GM11168 (cell line): ENCODE results near the gene FAM3B.

Experiments used
- in situ Hi-C: fragments of 300-500 bp; cut with MboI; formaldehyde crosslinking; loops from one replicate; pipeline ENCODE4 v1.12.0; 2022; ENCODE audit warnings: low sequenced_read_pairs; ENCODE audit not compliant: unreplicated experiment

FAM3B gene

GRCh38 chr21:41366522-41367151 lies 50.0 kb downstream of the FAM3B start:
- in situ Hi-C loops, result no loop called here

- in situ Hi-C loops, result no loop called here
Measured at GRCh38 chr21:41367301-41367944, 50.8 kb downstream of the FAM3B start.

GRCh38 chr21:41367945-41368734 lies 51.5 kb downstream of the FAM3B start:
- in situ Hi-C loops, result no loop called here

DNA sequence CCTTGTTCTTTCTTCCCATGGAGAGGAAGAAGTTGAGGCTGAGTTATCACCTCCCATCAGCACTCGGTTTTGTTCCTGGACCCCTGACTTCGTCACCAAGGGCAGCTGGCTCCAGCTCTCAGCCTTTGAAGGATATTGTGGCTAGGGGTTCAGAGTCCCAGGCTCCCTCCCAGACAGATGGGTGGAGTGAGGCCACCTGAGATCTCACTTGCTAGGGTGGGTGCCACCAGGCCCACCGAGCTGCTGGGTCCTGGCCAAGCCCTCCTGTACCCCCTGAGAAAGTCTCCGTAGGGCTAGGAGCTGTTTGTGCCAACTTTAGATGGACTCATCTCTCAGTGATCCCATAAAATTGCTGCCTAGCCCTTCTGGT lies 52.1 kb downstream of the FAM3B start:
- in situ Hi-C loops, result no loop called here

- in situ Hi-C loops, result no loop called here
Measured at GRCh38 chr21:41369105-41369919, 52.7 kb downstream of the FAM3B start.

GRCh38 chr21:41369920-41370839 lies 53.6 kb downstream of the FAM3B start:
- in situ Hi-C loops, result no loop called here

DNA sequence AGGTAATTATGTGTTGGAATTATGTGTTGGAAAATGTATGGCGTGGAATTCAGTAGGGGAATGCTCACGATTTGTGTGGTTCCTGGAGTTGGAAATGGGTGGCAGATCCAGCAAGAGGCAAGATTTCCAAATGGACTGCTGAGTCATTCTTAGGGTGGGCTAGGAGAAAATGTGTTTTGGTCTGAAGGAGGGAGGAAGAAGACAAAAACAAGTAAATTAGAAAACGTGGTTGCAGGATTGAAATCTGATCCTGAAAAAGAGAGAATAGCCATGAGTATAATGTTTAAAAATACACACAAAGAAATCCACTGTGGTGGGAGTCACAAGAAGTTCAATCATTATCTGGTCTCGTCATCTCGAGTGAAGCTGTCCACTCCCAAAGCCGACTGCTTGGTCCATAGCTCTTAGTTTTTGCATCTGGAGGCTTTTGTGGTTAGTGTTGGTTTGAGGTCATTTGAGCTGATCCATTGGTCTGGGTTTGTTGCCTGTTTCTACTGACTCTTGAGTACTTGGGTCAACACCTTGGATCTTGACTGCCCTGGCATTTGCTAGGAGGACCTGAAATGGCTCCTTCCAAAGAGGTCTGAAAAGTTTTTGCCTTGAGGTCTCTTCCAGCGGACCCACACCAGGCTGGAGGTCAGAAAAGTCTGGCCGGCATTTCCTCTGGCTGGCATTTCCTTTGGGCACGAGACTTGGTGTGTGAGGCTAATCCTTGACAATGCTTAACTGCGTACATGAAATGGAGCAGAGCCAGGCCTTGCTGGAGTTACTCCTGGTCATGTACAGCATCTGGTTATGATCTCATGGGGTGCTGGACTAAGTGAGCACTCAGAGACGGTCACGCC lies 54.5 kb downstream of the FAM3B start:
- in situ Hi-C loops, result no loop called here

DNA sequence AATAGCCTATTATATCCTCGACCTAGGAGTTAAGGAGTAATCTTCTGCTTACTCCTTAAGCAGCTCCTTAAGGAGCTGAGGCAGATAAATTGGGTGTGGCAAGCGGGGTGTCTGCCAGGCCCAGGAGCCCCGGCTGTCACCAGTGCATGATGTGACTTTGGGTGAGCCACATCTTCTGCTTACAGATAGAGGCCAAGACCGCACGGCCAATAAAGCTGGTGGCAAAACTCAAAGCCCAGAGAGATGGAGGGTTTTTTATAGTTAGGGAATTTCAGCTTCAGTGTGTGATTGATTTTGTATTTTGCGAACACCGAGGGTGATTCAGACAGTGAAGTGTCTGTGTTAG lies 55.1 kb downstream of the FAM3B start:
- in situ Hi-C loops, result no loop called here

DNA sequence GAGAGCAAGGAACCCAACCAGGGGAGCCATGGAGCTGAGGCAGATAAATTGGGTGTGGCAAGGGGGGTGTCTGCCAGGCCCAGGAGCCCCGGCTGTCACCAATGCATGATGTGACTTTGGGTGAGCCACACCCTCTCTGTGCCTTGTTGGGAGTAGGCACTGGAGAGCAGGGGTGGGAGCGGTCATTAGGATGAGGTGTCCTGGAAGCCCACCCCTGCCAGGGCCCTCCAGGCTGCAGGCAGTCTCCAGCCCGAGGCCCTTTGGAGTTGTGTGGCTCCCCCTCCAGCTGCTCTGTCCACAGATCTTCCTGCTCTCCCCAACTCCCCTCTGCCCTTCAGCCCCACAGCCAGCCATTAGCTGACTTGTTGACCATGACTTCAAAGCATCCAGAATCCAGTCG lies 56.7 kb downstream of the FAM3B start:
- in situ Hi-C loops, result no loop called here

GRCh38 chr21:41373763-41374162 lies 57.2 kb downstream of the FAM3B start:
- in situ Hi-C loops, result no loop called here

- in situ Hi-C loops, result no loop called here
Measured at GRCh38 chr21:41374177-41374712, 57.6 kb downstream of the FAM3B start.

GRCh38 chr21:41374867-41375533 lies 58.4 kb downstream of the FAM3B start:
- in situ Hi-C loops, result no loop called here

DNA sequence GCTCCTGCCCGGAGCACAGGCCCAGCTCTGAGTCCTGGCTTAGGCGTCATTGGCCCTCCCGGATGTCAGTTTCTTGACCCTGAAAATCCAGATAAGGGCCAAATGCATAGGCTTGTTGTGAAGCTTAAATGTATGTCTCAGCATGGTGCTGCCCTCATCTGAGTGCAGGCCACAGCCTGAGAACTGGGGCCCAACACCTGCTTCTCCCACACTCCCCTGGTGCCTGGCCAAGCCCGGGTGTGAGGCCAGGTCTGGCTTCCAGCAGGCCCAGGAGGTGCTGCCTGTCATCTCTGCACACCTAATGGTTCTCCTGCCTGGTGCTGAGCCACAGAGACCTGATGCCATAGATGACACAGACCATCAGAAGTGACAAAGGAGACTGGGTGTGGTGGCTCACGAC lies 59.3 kb downstream of the FAM3B start:
- in situ Hi-C loops, result no loop called here

DNA sequence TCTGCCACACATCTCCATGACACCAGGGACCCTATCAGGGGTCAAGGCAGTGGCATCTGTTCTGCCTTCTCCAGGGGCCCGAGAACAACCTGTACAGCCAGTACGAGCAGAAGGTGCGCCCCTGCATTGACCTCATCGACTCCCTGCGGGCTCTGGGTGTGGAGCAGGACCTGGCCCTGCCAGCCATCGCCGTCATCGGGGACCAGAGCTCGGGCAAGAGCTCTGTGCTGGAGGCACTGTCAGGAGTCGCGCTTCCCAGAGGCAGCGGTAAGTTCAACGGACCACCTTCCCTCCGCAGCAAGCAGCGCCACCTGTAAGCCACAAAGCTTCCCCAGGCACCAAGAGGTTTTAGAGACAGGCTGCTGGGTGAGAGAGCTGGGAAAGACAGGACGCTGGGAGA lies 61.1 kb downstream of the FAM3B start:
- in situ Hi-C loops, result no loop called here

DNA sequence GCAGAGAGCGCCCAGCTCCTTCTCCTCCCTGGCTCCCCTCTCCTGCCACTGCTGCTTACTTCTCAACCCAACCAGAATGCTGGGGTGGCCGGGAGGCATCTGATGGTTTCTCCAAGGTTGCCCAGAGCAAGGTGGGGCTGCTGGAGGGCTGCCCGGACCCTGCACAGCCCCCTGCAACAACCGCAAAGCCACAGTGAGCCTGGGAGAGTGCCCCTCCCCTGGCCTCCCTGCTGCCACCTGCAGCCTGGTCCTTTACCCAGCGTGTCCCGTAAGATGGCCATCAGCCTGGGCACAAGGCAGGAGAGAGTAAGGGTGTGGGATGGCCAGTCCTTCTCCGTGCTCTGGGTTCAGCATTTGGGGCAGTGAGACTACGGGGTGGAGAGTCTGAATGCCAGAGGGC lies 62.2 kb downstream of the FAM3B start:
- in situ Hi-C loops, result no loop called here

GRCh38 chr21:41379901-41380300 lies 63.3 kb downstream of the FAM3B start:
- in situ Hi-C loops, result no loop called here

DNA sequence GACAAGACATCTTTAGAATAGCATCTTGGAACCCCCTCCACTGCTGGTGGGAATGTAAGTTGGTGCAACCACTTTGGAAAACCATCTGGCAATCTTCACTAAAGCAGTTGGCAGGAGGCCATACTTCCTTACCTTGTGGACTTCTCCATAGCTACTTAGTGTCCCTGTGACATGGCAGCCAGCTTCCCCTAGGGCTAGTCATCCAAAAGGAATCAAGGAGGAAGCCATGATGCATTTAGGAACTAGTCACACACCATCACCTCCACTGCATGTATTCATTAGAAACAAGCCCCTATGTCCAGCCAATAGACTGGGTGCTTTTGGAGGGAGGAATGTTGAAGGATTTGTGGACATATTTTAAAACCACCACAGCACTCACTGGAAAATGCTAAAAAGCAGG lies 65.1 kb downstream of the FAM3B start:
- in situ Hi-C loops, result no loop called here
